HepG2 (cell line): Measurements from ENCODE around the gene SPRYD3. TPM values are rescaled to one million over a fixed set of nuclear protein-coding genes. Genes with fewer than 3 reads are reported as not detected.
A peak's percentile ranks its signal among the peaks of the same experiment; 100 is the strongest.

ENCODE experiments used
- HDAC6 ChIP-seq: fragments of 200-600 bp; sonication (generic); IDR thresholded peaks from 2 replicates; pipeline ENCODE4 v1.7.0; 2017; ENCODE audit warnings: mild to moderate bottlenecking, antibody characterized with exemption, low read length, low read depth
- HNRNPUL1 ChIP-seq: fragments of 200-400 bp; formaldehyde crosslinking; IDR thresholded peaks from 2 replicates; pipeline ENCODE4 v1.6.1; 2017; ENCODE audit warnings: low read depth, mild to moderate bottlenecking, low read length, moderate library complexity
- KDM4B ChIP-seq: sonication (generic); formaldehyde crosslinking; IDR thresholded peaks from 2 replicates; pipeline ENCODE4 v1.4.0; 2020; ENCODE audit warnings: missing genetic modification reagents
- MYNN ChIP-seq: sonication (generic); formaldehyde crosslinking; IDR thresholded peaks from 2 replicates; pipeline ENCODE4 v1.4.0; 2020; ENCODE audit warnings: mild to moderate bottlenecking, low read depth, missing genetic modification reagents
- NFE2L1 ChIP-seq: sonication (generic); formaldehyde crosslinking; IDR thresholded peaks from 2 replicates; pipeline ENCODE4 v1.4.0; 2020; ENCODE audit warnings: missing genetic modification reagents, mild to moderate bottlenecking, borderline replicate concordance
- POLR2A ChIP-seq, 2 experiments: IDR thresholded peaks; 2 replicates each; pipeline ENCODE4 v1.6.1; 2011; ENCODE audit warnings: low read depth in 2 of 2, low read length in 2 of 2, mild to moderate bottlenecking in 1 of 2, moderate library complexity in 1 of 2; ENCODE audit not compliant: insufficient read depth in 1 of 2
- RAD21 ChIP-seq: fragments of 450-650 bp; formaldehyde crosslinking; IDR thresholded peaks from 2 replicates; pipeline ENCODE4 v1.5.0; 2020; ENCODE audit warnings: mild to moderate bottlenecking
- WIZ ChIP-seq: sonication (generic); formaldehyde crosslinking; IDR thresholded peaks from 2 replicates; pipeline ENCODE4 v1.5.1; 2020; ENCODE audit warnings: mild to moderate bottlenecking, missing genetic modification reagents
- ZNF350 ChIP-seq: sonication (generic); formaldehyde crosslinking; IDR thresholded peaks from 2 replicates; pipeline ENCODE4 v1.4.0; 2020; ENCODE audit warnings: mild to moderate bottlenecking, low read depth, missing genetic modification reagents, borderline replicate concordance
- polyA plus RNA-seq, 8 experiments: library from polyadenylated mRNA; depleted of rRNA in 3 of 8; stranded (reverse) in 7 of 8; unstranded in 1 of 8; fragments of >200 nt; fragmentation: Illumina TruSeq in 4 of 8; extraction: Trizol in 4 of 8; gene quantifications; 2 replicates each; pipeline versions ENCODE4 v1.2.1 to v1.2.3, GENCODE V29; 2011 to 2016; ENCODE audit warnings: low read depth in 4 of 8, missing spikeins in 1 of 8, mixed read lengths in 1 of 8; ENCODE audit not compliant: insufficient read depth in 1 of 8
- total RNA-seq, 5 experiments: library from RNA; depleted of rRNA; stranded (reverse); fragments of >200 nt; fragmentation: Illumina TruSeq; extraction: Trizol; gene quantifications; 2 replicates each; pipeline ENCODE4 v1.2.3, GENCODE V29; 2016; ENCODE audit warnings: low read depth in 1 of 5
- TF ChIP-seq, protein P1 (sequence below): sonication (generic); formaldehyde crosslinking; IDR thresholded peaks from 2 replicates; pipeline ENCODE4 v1.5.1; 2020; ENCODE audit warnings: missing genetic modification reagents, mild to moderate bottlenecking, borderline replicate concordance
- TF ChIP-seq, protein P2 (sequence below): fragments of 450-650 bp; IDR thresholded peaks from 2 replicates; pipeline ENCODE4 v1.6.1; 2017; ENCODE audit warnings: mild to moderate bottlenecking
- TF ChIP-seq, protein P3 (sequence below): sonication (generic); formaldehyde crosslinking; IDR thresholded peaks from 2 replicates; pipeline ENCODE4 v1.4.0; 2020; ENCODE audit warnings: missing genetic modification reagents, borderline replicate concordance
- TF ChIP-seq, protein P4 (sequence below): sonication (generic); formaldehyde crosslinking; IDR thresholded peaks from 2 replicates; pipeline ENCODE4 v1.4.0; 2020; ENCODE audit warnings: low read depth, missing genetic modification reagents

Gene SPRYD3
- total and polyA plus RNA-seq, 2 of the 13 experiments (the other 11 are each of a cell fraction or from before 2014, with no cell fraction given): 9.0 to 9.2 TPM

DNA sequence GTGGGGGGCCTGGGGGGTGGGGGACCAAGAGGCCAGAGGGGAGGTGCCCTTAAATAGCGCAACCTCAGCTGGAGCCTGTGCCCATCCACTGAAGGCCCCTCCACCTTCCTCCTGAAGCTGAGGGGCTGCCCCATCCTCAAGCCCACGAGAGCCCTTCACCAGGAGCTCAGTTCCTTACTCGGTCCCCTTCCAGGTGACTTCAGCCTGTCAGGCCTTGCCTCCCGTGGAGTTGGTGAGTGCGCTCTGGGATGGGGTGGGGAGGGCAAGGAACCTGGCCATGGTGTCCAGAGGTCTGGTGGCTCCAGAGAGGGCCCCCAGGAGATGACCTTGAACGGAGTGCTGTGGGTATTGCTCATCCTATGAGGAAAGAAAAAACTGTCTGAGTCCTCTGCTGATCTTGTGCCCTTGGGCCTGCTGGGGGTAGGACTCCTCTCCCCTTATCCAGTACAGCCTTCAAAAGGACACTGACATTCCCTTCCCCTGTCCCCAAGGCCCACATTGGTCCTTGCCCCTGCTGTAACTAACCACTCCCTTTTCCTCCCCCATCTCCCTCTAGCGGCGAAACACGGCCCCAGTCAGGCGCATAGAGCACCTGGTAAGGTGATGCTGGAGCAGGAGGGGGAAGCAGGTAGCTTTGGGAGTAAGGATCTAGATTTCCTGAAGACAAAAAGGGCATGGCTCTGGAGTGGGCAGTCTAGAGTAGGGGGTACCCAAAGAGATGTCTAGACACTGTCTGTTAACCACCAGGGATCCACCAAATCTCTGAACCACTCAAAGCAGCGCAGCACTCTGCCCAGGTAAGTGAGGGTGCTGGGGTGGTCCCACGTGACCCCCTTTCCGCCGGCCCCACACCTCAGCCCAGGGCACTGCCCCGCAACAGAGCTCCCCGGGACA lies 25.7 kb downstream of the SPRYD3 start (continued):
- TF ChIP-seq, protein P1, sequence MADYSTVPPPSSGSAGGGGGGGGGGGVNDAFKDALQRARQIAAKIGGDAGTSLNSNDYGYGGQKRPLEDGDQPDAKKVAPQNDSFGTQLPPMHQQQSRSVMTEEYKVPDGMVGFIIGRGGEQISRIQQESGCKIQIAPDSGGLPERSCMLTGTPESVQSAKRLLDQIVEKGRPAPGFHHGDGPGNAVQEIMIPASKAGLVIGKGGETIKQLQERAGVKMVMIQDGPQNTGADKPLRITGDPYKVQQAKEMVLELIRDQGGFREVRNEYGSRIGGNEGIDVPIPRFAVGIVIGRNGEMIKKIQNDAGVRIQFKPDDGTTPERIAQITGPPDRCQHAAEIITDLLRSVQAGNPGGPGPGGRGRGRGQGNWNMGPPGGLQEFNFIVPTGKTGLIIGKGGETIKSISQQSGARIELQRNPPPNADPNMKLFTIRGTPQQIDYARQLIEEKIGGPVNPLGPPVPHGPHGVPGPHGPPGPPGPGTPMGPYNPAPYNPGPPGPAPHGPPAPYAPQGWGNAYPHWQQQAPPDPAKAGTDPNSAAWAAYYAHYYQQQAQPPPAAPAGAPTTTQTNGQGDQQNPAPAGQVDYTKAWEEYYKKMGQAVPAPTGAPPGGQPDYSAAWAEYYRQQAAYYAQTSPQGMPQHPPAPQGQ (CRISPR knock-in tag): no peak
- TF ChIP-seq ZNF350 (peak; percentile 70), NFE2L1 (CRISPR knock-in tag) (no peak), MYNN (no peak), KDM4B (CRISPR knock-in tag) (peak; percentile 38; the same call in 1 of the 2 replicates), HNRNPUL1 (no peak), POLR2A (IDR thresholded peaks at IDR 0.05; ENCODE audit: insufficient read depth in 1 of 2, low read depth in 2 of 2, low read length in 2 of 2) (no peak), RAD21 (CRISPR knock-in tag) (no peak), WIZ (CRISPR knock-in tag) (no peak), HDAC6 (no peak)
- TF ChIP-seq, protein P2, sequence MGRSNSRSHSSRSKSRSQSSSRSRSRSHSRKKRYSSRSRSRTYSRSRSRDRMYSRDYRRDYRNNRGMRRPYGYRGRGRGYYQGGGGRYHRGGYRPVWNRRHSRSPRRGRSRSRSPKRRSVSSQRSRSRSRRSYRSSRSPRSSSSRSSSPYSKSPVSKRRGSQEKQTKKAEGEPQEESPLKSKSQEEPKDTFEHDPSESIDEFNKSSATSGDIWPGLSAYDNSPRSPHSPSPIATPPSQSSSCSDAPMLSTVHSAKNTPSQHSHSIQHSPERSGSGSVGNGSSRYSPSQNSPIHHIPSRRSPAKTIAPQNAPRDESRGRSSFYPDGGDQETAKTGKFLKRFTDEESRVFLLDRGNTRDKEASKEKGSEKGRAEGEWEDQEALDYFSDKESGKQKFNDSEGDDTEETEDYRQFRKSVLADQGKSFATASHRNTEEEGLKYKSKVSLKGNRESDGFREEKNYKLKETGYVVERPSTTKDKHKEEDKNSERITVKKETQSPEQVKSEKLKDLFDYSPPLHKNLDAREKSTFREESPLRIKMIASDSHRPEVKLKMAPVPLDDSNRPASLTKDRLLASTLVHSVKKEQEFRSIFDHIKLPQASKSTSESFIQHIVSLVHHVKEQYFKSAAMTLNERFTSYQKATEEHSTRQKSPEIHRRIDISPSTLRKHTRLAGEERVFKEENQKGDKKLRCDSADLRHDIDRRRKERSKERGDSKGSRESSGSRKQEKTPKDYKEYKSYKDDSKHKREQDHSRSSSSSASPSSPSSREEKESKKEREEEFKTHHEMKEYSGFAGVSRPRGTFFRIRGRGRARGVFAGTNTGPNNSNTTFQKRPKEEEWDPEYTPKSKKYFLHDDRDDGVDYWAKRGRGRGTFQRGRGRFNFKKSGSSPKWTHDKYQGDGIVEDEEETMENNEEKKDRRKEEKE: no peak
- TF ChIP-seq, protein P3, sequence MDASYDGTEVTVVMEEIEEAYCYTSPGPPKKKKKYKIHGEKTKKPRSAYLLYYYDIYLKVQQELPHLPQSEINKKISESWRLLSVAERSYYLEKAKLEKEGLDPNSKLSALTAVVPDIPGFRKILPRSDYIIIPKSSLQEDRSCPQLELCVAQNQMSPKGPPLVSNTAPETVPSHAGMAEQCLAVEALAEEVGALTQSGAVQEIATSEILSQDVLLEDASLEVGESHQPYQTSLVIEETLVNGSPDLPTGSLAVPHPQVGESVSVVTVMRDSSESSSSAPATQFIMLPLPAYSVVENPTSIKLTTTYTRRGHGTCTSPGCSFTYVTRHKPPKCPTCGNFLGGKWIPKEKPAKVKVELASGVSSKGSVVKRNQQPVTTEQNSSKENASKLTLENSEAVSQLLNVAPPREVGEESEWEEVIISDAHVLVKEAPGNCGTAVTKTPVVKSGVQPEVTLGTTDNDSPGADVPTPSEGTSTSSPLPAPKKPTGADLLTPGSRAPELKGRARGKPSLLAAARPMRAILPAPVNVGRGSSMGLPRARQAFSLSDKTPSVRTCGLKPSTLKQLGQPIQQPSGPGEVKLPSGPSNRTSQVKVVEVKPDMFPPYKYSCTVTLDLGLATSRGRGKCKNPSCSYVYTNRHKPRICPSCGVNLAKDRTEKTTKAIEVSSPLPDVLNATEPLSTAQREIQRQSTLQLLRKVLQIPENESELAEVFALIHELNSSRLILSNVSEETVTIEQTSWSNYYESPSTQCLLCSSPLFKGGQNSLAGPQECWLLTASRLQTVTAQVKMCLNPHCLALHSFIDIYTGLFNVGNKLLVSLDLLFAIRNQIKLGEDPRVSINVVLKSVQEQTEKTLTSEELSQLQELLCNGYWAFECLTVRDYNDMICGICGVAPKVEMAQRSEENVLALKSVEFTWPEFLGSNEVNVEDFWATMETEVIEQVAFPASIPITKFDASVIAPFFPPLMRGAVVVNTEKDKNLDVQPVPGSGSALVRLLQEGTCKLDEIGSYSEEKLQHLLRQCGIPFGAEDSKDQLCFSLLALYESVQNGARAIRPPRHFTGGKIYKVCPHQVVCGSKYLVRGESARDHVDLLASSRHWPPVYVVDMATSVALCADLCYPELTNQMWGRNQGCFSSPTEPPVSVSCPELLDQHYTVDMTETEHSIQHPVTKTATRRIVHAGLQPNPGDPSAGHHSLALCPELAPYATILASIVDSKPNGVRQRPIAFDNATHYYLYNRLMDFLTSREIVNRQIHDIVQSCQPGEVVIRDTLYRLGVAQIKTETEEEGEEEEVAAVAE (CRISPR knock-in tag): no peak
- TF ChIP-seq, protein P4, sequence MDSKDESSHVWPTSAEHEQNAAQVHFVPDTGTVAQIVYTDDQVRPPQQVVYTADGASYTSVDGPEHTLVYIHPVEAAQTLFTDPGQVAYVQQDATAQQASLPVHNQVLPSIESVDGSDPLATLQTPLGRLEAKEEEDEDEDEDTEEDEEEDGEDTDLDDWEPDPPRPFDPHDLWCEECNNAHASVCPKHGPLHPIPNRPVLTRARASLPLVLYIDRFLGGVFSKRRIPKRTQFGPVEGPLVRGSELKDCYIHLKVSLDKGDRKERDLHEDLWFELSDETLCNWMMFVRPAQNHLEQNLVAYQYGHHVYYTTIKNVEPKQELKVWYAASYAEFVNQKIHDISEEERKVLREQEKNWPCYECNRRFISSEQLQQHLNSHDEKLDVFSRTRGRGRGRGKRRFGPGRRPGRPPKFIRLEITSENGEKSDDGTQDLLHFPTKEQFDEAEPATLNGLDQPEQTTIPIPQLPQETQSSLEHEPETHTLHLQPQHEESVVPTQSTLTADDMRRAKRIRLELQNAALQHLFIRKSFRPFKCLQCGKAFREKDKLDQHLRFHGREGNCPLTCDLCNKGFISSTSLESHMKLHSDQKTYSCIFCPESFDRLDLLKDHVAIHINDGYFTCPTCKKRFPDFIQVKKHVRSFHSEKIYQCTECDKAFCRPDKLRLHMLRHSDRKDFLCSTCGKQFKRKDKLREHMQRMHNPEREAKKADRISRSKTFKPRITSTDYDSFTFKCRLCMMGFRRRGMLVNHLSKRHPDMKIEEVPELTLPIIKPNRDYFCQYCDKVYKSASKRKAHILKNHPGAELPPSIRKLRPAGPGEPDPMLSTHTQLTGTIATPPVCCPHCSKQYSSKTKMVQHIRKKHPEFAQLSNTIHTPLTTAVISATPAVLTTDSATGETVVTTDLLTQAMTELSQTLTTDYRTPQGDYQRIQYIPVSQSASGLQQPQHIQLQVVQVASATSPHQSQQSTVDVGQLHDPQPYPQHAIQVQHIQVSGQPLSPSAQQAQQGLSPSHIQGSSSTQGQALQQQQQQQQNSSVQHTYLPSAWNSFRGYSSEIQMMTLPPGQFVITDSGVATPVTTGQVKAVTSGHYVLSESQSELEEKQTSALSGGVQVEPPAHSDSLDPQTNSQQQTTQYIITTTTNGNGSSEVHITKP (CRISPR knock-in tag): 0 out of 2 replicates have a peak, but pooled peaks have one; percentile 26
